H9 (cell line): ENCODE results near the gene PLEKHA1. TPM values are rescaled to one million over a fixed set of nuclear protein-coding genes. Genes with fewer than 3 reads are reported as not detected.

Experiments
- DNase-seq: peaks from one replicate; pipeline ENCODE4 v3.0.0-alpha.2; 2017
- H2AFZ ChIP-seq: one replicate; pipeline ENCODE4 v1.6.1; 2013; ENCODE audit warnings: mild to moderate bottlenecking, low read length, control low read depth, moderate library complexity
- H2AK5ac ChIP-seq: 2 replicates; pipeline ENCODE4 v1.6.1; 2013; ENCODE audit warnings: low read length, control low read depth, mixed read lengths; ENCODE audit not compliant: insufficient read length
- H2BK120ac ChIP-seq: one replicate; pipeline ENCODE4 v1.6.1; 2013; ENCODE audit warnings: low read depth, mild to moderate bottlenecking, low read length, control low read depth, inconsistent platforms; ENCODE audit not compliant: poor library complexity, severe bottlenecking
- H2BK12ac ChIP-seq: 2 replicates; pipeline ENCODE4 v1.6.1; 2013; ENCODE audit warnings: low read length, control low read depth, mixed read lengths, low read depth; ENCODE audit not compliant: insufficient read length
- H2BK15ac ChIP-seq: 2 replicates; pipeline ENCODE4 v1.6.1; 2013; ENCODE audit warnings: low read depth, low read length, control low read depth
- H2BK20ac ChIP-seq: one replicate; pipeline ENCODE4 v1.6.1; 2013; ENCODE audit warnings: low read depth, mild to moderate bottlenecking, low read length, control low read depth, inconsistent platforms; ENCODE audit not compliant: poor library complexity, severe bottlenecking
- H2BK5ac ChIP-seq: 2 replicates; pipeline ENCODE4 v1.6.1; 2013; ENCODE audit warnings: low read length, control low read depth, mixed read lengths; ENCODE audit not compliant: insufficient read length
- H3K14ac ChIP-seq: 2 replicates; pipeline ENCODE4 v1.6.1; 2013; ENCODE audit warnings: low read length, control low read depth; ENCODE audit not compliant: insufficient read depth
- H3K18ac ChIP-seq: 2 replicates; pipeline ENCODE4 v1.6.1; 2013; ENCODE audit warnings: low read depth, mild to moderate bottlenecking, mixed read lengths, low read length, control low read depth; ENCODE audit not compliant: insufficient read length
- H3K23ac ChIP-seq: 2 replicates; pipeline ENCODE4 v1.6.1; 2013; ENCODE audit warnings: low read length, control low read depth, mixed read lengths, low read depth; ENCODE audit not compliant: insufficient read length
- H3K23me2 ChIP-seq: 2 replicates; pipeline ENCODE4 v1.6.1; 2013; ENCODE audit warnings: low read depth, mild to moderate bottlenecking, mixed read lengths, low read length, control low read depth; ENCODE audit not compliant: insufficient read length, poor library complexity, severe bottlenecking
- H3K27ac ChIP-seq: 2 replicates; pipeline ENCODE4 v1.5.1; 2013; ENCODE audit warnings: low read length, control low read depth, mixed read lengths, low read depth; ENCODE audit not compliant: insufficient read length
- H3K27me3 ChIP-seq: 2 replicates; pipeline ENCODE4 v1.6.1; 2013; ENCODE audit warnings: low read length, control low read depth, inconsistent platforms; ENCODE audit not compliant: insufficient read depth
- H3K4ac ChIP-seq: 2 replicates; pipeline ENCODE4 v1.6.1; 2013; ENCODE audit warnings: low read depth, mild to moderate bottlenecking, control low read depth, inconsistent platforms, low read length, moderate library complexity
- H3K4me1 ChIP-seq: 2 replicates; pipeline ENCODE4 v1.6.1; 2013; ENCODE audit warnings: low read length, control low read depth, inconsistent platforms; ENCODE audit not compliant: insufficient read depth
- H3K4me2 ChIP-seq: 2 replicates; pipeline ENCODE4 v1.6.1; 2013; ENCODE audit warnings: low read length, control low read depth, mixed read lengths; ENCODE audit not compliant: insufficient read length, insufficient read depth
- H3K56ac ChIP-seq: 2 replicates; pipeline ENCODE4 v1.6.1; 2013; ENCODE audit warnings: low read depth, mild to moderate bottlenecking, mixed read lengths, low read length, control low read depth; ENCODE audit not compliant: insufficient read length
- H3K79me1 ChIP-seq: 2 replicates; pipeline ENCODE4 v1.6.1; 2013; ENCODE audit warnings: low read depth, mild to moderate bottlenecking, moderate library complexity, low read length, control low read depth, inconsistent platforms; ENCODE audit not compliant: insufficient read depth, poor library complexity, severe bottlenecking
- H3K79me2 ChIP-seq: 2 replicates; pipeline ENCODE4 v1.6.1; 2013; ENCODE audit warnings: low read length, control low read depth, inconsistent platforms; ENCODE audit not compliant: insufficient read depth
- H3K9ac ChIP-seq: 2 replicates; pipeline ENCODE4 v1.6.1; 2013; ENCODE audit warnings: low read length, control low read depth, mixed read lengths; ENCODE audit not compliant: insufficient read length; ENCODE audit errors: extremely low read depth
- H3K9me3 ChIP-seq: one replicate; pipeline ENCODE4 v1.6.1; 2013; ENCODE audit warnings: low read depth, low read length, inconsistent platforms; ENCODE audit not compliant: control insufficient read depth
- H3T11ph ChIP-seq: one replicate; pipeline ENCODE4 v1.6.1; 2013; ENCODE audit warnings: mild to moderate bottlenecking, low read length, control low read depth, inconsistent platforms
- H4K20me1 ChIP-seq: one replicate; pipeline ENCODE4 v1.6.1; 2013; ENCODE audit not compliant: control insufficient read depth, insufficient read length, insufficient read depth
- H4K5ac ChIP-seq: 2 replicates; pipeline ENCODE4 v1.6.1; 2013; ENCODE audit warnings: low read depth, mild to moderate bottlenecking, mixed read lengths, low read length, control low read depth; ENCODE audit not compliant: insufficient read length
- H4K8ac ChIP-seq: replicated peaks from 2 replicates; pipeline ENCODE4 v1.6.1; 2013; ENCODE audit warnings: low read length, control low read depth, mixed read lengths, low read depth; ENCODE audit not compliant: insufficient read length
- H4K91ac ChIP-seq: 2 replicates; pipeline ENCODE4 v1.6.1; 2013; ENCODE audit warnings: low read depth, mild to moderate bottlenecking, moderate library complexity, mixed read lengths, low read length, control low read depth; ENCODE audit not compliant: insufficient read length
- H3K27ac Mint-ChIP-seq, 3 experiments: 2 replicates in 2 of 3; 3 replicates in 1 of 3; pipeline ENCODE4 v1.8.0; 2020 to 2021; ENCODE audit warnings: mixed read lengths in 3 of 3, mild to moderate bottlenecking in 1 of 3, moderate library complexity in 1 of 3
- H3K27me3 Mint-ChIP-seq: 2 replicates; pipeline ENCODE4 v1.8.0; 2021; ENCODE audit warnings: low read depth, mild to moderate bottlenecking, moderate library complexity, mixed read lengths
- H3K36me3 Mint-ChIP-seq, 3 experiments: 2 replicates in 2 of 3; 3 replicates in 1 of 3; pipeline ENCODE4 v1.8.0; 2020 to 2021; ENCODE audit warnings: low read depth in 3 of 3, mixed read lengths in 3 of 3; ENCODE audit not compliant: insufficient read depth in 1 of 3
- H3K4me1 Mint-ChIP-seq, 2 experiments: 2 replicates each; pipeline ENCODE4 v1.8.0; 2020; ENCODE audit warnings: mixed read lengths in 2 of 2
- H3K4me3 Mint-ChIP-seq, 2 experiments: 2 replicates in 1 of 2; 3 replicates in 1 of 2; pipeline ENCODE4 v1.8.0; 2020 to 2021; ENCODE audit warnings: mild to moderate bottlenecking in 2 of 2, mixed read lengths in 2 of 2, moderate library complexity in 1 of 2
- H3K9me3 Mint-ChIP-seq, 2 experiments: 2 replicates in 1 of 2; 3 replicates in 1 of 2; pipeline ENCODE4 v1.8.0; 2020; ENCODE audit warnings: mild to moderate bottlenecking in 2 of 2, mixed read lengths in 2 of 2, moderate library complexity in 1 of 2
- CTCF ChIP-seq: fragments of 200-600 bp; sonication (generic); conservative IDR thresholded peaks from 3 replicates; pipeline ENCODE4 v1.8.0; 2021; ENCODE audit warnings: antibody characterized with exemption, mild to moderate bottlenecking
- WGBS: extraction: QIAGEN DNeasy Blood & Tissue Kit; methylation state at CpG from one replicate; pipeline ENCODE4 v1.1.7; 2013; ENCODE audit warnings: missing lambda C conversion rate, low lambda C conversion rate, mixed read lengths; ENCODE audit not compliant: insufficient read length; ENCODE audit errors: extremely low coverage; 5-methylcytosine and 5-hydroxymethylcytosine counted together
- total RNA-seq: library from RNA; stranded (reverse); gene quantifications from 2 replicates; pipeline ENCODE4 v1.2.1, GENCODE V29; 2021

Gene PLEKHA1
- total RNA-seq, 1 experiment from 2014 or later: 32.7 TPM

GRCh38 chr10:122464250-122464510 is 89.7 kb downstream of the PLEKHA1 start:
- Histone ChIP-seq H3K79me2 (no peaks in the 10 kb centered on the region), H3T11ph (no peak overlapping the region), H3K9me3 (no peaks in the 10 kb centered on the region), H2BK120ac (no peak overlapping the region), H2BK5ac (no peak overlapping the region), H2BK12ac (no peak overlapping the region), H4K91ac (no peak overlapping the region), H2AFZ (no peak overlapping the region), H3K9ac (no peak overlapping the region), H3K4me1 (no peaks in the 10 kb centered on the region), H3K79me1 (no peaks in the 10 kb centered on the region), H3K18ac (no peak overlapping the region), H2AK5ac (no peak overlapping the region), H3K27ac (no peak overlapping the region), H3K56ac (no peak overlapping the region), H4K20me1 (no peaks in the 10 kb centered on the region), H3K27me3 (peaks cover 30% of the 10 kb centered on the region), H3K23me2 (peaks cover 17% of the 10 kb centered on the region), H2BK20ac (no peak overlapping the region), H4K8ac (no peak overlapping the region), H3K4ac (no peak overlapping the region), H3K23ac (no peak overlapping the region), H3K14ac (no peak overlapping the region), H2BK15ac (no peak overlapping the region), H3K4me2 (no peak overlapping the region), H4K5ac (no peak overlapping the region)
- no peaks in the 10 kb centered on the region; a peak in 2 of 5 replicates for H3K9me3 Mint-ChIP-seq
- WGBS: no CpG with 5 or more reads among the region's 4 CpGs
- peaks cover 76% of the 10 kb centered on the region for H3K27me3 Mint-ChIP-seq
- H3K4me1 Mint-ChIP-seq: peaks cover 16 to 29% of the 10 kb centered on the region in 2 experiments
- no peak overlapping the region; a peak in 1 of 5 replicates for H3K4me3 Mint-ChIP-seq
- TF ChIP-seq CTCF: no peak
- no peak for DNase-seq
- H3K36me3 Mint-ChIP-seq: 0 out of 7 replicates have a peak, but pooled peaks cover 0 to 3% (median 0%) of the 10 kb centered on the region in 3 experiments
- H3K27ac Mint-ChIP-seq: no peak overlapping the region
